Omental fat pad (tissue), 4 donors: ENCODE data around the gene SART1. TPM values are rescaled to one million over a fixed set of nuclear protein-coding genes. Genes with fewer than 3 reads are reported as not detected.
"Not testable (repeated sequence)": the region's sequence is repeated elsewhere in the genome, so short reads cannot be mapped to it uniquely, and the experiment has no call there.

Experiments
- ATAC-seq: fragments of 150-250 bp; one replicate; pipeline ENCODE4 v1.9.1; 2016; ENCODE audit warnings: mild to moderate bottlenecking, moderate library complexity; ENCODE audit not compliant: low FRiP score
- DNase-seq: peaks from one replicate; pipeline ENCODE4 v3.0.0-alpha.2; 2019; ENCODE audit warnings: low spot score
- total RNA-seq, 4 donors: library from RNA; depleted of rRNA; stranded (reverse); fragments of >200 nt; gene quantifications; one replicate each; pipeline ENCODE4 v1.1.0, GENCODE V29; 2016
- TF ChIP-seq, protein P1 (sequence below), 3 donors: fragments of 450-650 bp; IDR thresholded peaks; one replicate each; pipeline ENCODE4 v1.5.1; 2016 to 2017; ENCODE audit warnings: antibody characterized with exemption in 3 of 3, mild to moderate bottlenecking in 3 of 3, moderate library complexity in 2 of 3

The SART1 gene
- total RNA-seq, 4 donors from 2014 or later = 22.5 to 62.4 (median 47.1) TPM

DNA sequence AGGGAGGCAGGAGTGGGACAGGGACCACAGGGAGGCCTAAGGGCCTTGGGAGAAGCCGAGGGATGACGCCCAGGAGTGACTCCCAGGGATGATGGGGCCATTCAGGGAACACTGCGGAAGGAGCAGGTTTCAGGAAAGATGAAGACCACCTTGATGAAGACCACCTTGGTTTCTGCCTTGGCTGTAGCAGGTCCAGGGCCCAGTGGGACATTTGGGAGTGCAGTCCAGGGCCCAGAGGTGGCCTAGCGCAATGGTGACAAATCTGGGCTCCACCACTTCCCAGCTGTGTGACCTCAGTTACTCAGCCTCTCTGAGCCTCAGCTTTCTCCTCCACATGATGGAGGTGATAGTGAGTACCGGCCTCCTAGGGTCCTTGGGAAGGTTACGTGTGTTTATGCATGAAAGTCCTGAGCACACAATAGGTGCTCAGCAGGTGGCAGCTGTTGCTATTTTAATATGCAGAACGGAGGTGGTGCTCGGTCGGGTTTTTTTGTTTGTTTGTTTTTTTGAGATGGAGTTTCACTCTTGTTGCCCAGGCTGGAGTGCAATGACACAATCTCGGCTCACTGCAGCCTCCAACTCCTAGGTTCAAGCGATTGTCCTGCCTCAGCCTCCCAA lies 15.5 kb upstream of the SART1 start:
- no peak for ATAC-seq
- TF ChIP-seq, protein P1, sequence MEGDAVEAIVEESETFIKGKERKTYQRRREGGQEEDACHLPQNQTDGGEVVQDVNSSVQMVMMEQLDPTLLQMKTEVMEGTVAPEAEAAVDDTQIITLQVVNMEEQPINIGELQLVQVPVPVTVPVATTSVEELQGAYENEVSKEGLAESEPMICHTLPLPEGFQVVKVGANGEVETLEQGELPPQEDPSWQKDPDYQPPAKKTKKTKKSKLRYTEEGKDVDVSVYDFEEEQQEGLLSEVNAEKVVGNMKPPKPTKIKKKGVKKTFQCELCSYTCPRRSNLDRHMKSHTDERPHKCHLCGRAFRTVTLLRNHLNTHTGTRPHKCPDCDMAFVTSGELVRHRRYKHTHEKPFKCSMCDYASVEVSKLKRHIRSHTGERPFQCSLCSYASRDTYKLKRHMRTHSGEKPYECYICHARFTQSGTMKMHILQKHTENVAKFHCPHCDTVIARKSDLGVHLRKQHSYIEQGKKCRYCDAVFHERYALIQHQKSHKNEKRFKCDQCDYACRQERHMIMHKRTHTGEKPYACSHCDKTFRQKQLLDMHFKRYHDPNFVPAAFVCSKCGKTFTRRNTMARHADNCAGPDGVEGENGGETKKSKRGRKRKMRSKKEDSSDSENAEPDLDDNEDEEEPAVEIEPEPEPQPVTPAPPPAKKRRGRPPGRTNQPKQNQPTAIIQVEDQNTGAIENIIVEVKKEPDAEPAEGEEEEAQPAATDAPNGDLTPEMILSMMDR (IDR thresholded peaks at IDR 0.05) = no peak
- DNase-seq = no peak

DNA sequence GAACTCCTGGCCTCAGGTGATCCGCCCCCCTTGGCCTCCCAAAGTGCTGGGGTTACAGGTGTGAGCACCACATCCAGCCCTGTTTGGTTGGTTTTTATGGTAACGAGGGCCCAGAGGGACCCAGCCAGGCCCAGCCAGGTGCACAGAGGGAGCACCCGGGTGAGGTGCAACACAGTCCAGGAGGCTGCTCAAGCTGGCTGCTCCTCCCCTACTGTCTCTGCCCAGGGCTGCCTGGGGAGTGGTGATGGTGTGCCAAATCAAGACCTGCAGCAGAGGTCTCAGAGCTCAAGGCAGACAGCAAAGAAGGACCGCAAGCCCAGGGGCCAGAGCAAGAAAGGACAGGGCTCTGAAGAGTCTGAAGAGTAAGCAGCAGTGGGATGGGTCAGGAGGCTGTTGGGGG lies 14.9 kb upstream of the SART1 start:
- ATAC-seq (no peak), DNase-seq (no peak)
- TF ChIP-seq, protein P1 (IDR thresholded peaks at IDR 0.05) = no peak

DNA sequence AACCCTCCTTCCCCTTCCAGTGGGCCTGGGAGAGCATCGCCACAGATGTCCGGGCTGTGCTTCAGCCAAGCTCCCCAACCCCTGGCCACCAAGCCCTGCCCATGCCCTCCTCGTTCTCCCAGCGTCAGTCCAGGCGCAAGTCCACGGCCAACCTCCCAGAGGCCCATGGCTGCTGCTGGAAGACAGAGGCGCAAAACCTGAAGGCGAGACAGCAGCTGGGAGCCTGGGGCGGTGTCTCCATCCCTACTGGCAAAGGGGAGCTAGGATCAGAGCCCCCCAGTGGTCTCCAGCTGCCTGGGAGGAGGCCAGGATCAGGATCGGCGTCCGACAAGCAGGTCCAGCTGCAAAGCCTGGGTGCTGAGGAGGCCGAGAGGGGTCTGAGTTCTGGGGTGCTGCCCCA lies 14.4 kb upstream of the SART1 start:
- ATAC-seq (no peak), DNase-seq (no peak)
- TF ChIP-seq, protein P1 (IDR thresholded peaks at IDR 0.05) = no peak

DNA sequence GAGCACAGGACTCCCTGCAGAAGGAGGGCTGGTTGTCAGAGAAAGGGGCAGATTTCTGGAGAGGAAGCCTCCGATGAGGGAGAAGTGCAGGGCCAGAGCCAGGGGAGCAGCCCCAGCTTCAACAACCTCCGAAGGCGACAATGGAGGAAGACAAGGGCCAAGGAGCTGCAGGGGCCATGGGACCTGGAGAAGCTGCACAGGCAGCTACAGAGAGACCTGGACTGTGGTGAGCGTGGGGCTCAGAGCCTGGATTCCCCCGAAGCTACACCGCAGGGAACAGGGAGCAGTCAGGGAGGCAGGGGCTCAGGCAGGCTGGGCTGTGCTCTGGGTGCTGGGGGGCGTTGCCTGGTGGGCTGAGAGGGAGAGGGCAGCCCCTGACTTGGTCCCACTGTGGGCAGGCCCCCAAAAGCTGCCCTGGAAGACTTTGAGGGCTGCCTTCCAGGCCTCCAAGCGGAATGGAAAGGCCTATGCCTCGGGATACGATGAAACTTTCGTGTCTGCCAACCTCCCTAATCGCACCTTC lies 13.9 kb upstream of the SART1 start:
- ATAC-seq (no peak), DNase-seq (no peak)
- TF ChIP-seq, protein P1 (IDR thresholded peaks at IDR 0.05) = no peak

DNA sequence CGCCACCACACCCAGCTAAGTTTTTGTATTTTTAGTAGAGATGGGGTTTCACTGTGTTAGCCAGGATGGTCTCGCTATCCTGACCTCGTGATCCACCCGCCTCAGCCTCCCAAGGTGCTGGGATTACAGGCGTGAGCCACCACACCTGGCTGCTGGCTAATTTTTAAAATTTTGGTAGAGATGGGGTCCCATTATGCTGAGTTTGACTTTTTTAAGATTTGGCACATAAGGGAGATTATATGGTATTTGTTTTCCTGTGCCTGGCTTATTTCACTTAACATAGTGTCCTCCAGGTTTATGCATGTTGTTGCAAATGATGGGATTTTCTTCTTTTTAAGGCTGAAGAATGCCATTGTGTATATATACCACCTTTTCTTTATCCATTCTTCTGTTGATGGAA lies 10.8 kb upstream of the SART1 start:
- DNase-seq, ATAC-seq: not testable (repeated sequence)

DNA sequence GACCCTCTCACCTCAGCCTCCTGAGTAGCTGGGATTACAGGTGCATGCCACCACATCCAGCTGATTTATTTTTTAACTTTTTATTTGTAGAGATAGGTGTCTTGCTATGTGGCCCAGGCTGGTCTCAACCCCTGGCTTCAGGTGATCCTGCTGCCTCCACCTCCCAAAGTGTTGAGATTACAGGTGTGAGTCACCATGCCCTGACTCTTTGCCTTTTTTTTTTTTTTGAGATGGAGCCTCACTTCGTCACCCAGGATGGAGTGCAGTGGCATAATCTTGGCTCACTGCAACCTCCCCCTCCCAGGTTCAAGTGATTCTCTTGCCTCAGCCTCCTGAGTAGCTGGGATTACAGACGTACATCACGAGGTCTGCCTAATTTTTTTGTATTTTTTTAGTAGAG lies 9.9 kb upstream of the SART1 start:
- DNase-seq, ATAC-seq: not testable (repeated sequence)

DNA sequence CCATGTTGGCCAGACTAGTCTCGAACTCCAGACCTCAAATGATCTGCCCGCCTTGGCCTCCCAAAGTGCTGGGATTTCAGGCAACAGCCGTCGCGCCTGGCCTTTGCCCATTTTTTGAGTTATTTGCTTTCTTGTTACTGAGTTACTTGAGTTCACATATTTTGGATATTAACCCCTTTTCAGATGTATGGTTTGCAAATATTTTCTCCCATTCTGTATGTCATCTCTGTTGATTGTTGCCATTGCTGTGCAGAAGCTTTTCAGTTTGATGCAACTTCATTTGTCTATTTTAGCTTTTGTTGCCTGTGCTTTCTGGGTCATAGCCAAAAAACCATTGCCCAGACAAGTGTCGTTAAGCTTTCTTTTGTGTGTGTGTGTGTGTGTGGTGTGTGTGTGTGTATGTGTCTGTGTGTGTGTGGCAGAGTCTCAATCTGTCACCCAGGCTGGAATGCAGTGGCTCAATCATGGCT lies 9.4 kb upstream of the SART1 start:
- no peak for ATAC-seq
- DNase-seq = no peak
- TF ChIP-seq, protein P1 (IDR thresholded peaks at IDR 0.05) = no peak

DNA sequence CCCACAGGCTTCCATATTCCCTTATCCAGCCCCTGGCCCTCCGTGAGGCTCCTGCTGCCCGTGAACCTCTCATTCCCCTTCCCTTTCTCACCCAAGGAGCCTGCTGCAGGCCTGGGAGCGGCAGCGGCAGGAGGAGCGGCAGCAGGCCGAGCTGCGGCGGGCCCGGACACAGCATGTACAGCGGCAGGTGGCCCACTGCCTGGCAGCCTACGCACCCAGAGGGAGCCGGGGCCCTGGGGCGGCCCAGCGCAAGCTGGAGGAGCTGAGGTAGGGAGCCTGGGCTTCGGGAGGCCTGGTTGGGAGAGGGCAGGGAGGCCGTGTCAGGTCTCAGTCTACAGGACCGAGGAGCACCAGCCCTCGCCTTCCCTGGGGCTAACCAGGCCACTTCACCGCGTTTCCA lies 8.1 kb upstream of the SART1 start:
- TF ChIP-seq, protein P1 (IDR thresholded peaks at IDR 0.05) = no peak
- no peak for DNase-seq
- ATAC-seq = no peak
